H1 (cell line): ENCODE measurements around the gene APOA1. TPM values are rescaled to one million over a fixed set of nuclear protein-coding genes. Genes with fewer than 3 reads are reported as not detected.

Experiments used
- CTCF ChIA-PET: fragments of 300-600 bp; sonication (Branson Sonifier 250); formaldehyde crosslinking; loops from one replicate; lab custom pipeline; 2021; ENCODE audit not compliant: partially characterized antibody; lab: Charles Lee
- POLR2A ChIA-PET: fragments of 300-600 bp; sonication (Branson Sonifier 250); formaldehyde crosslinking; loops from one replicate; lab custom pipeline; 2021; ENCODE audit warnings: inconsistent platforms; ENCODE audit not compliant: partially characterized antibody; lab: Charles Lee
- DNase-seq, 2 experiments: peaks; one replicate each; pipeline versions ENCODE4 v3.0.0 to v3.0.0-alpha.2; 2010 to 2022; ENCODE audit warnings: low spot score in 2 of 2, low read depth in 1 of 2, mixed read lengths in 1 of 2
- FAIRE-seq: peaks from 2 replicates; lab custom pipeline; 2011; peaks lifted over from hg19 to GRCh38; lab: Jason Lieb, UNC
- H2AFZ ChIP-seq: 2 replicates; pipeline ENCODE4 v1.8.1; 2012; ENCODE audit warnings: low read length, inconsistent platforms
- H2AK5ac ChIP-seq: 2 replicates; pipeline ENCODE4 v1.6.1; 2013; ENCODE audit warnings: low read depth, low read length
- H2BK120ac ChIP-seq: replicated peaks from 2 replicates; pipeline ENCODE3; 2013; ENCODE audit warnings: low read depth, low read length, inconsistent platforms
- H2BK12ac ChIP-seq: 2 replicates; pipeline ENCODE4 v1.6.1; 2013; ENCODE audit warnings: low read depth, low read length
- H2BK15ac ChIP-seq: 2 replicates; pipeline ENCODE4 v1.6.1; 2013; ENCODE audit warnings: low read length
- H2BK20ac ChIP-seq: 2 replicates; pipeline ENCODE4 v1.6.1; 2013; ENCODE audit warnings: low read length
- H2BK5ac ChIP-seq: 2 replicates; pipeline ENCODE4 v1.6.1; 2013; ENCODE audit warnings: low read depth, low read length
- H3K14ac ChIP-seq: 2 replicates; pipeline ENCODE4 v1.6.1; 2013; ENCODE audit warnings: inconsistent platforms; ENCODE audit not compliant: insufficient read length
- H3K18ac ChIP-seq: 2 replicates; pipeline ENCODE4 v1.6.1; 2013; ENCODE audit warnings: low read length; ENCODE audit errors: extremely low read depth
- H3K23ac ChIP-seq: 2 replicates; pipeline ENCODE4 v1.6.1; 2013; ENCODE audit warnings: inconsistent platforms; ENCODE audit not compliant: insufficient read length
- H3K23me2 ChIP-seq: 2 replicates; pipeline ENCODE4 v1.6.1; 2013; ENCODE audit warnings: low read depth, low read length
- H3K27ac ChIP-seq: 2 replicates; pipeline ENCODE4 v1.6.1; 2011; ENCODE audit warnings: low read depth, low read length, inconsistent platforms
- H3K27me3 ChIP-seq, 4 experiments: replicated peaks in 1 of 4; 1 replicate in 1 of 4; 2 replicates in 3 of 4; pipeline versions ENCODE4 v1.6.1 to v1.8.1; 2011 to 2013; ENCODE audit warnings: low read length in 3 of 4, mild to moderate bottlenecking in 3 of 4, inconsistent platforms in 2 of 4, mixed read lengths in 2 of 4, moderate library complexity in 1 of 4; ENCODE audit not compliant: control insufficient read depth in 3 of 4, insufficient read depth in 3 of 4; ENCODE audit errors: extremely low read depth in 1 of 4
- H3K36me3 ChIP-seq, 4 experiments: 2 replicates each; pipeline versions ENCODE4 v1.6.1 to v1.8.1; 2011 to 2013; ENCODE audit warnings: mild to moderate bottlenecking in 4 of 4, low read length in 3 of 4, moderate library complexity in 2 of 4, control low read depth in 1 of 4, inconsistent platforms in 1 of 4; ENCODE audit not compliant: insufficient read depth in 4 of 4, control insufficient read depth in 2 of 4
- H3K4ac ChIP-seq: replicated peaks from 2 replicates; pipeline ENCODE3; 2013; ENCODE audit warnings: low read length, low read depth, mixed read lengths, inconsistent platforms; ENCODE audit not compliant: insufficient read length
- H3K4me1 ChIP-seq, 4 experiments: replicated peaks in 1 of 4; 1 replicate in 1 of 4; 2 replicates in 3 of 4; pipeline versions ENCODE4 v1.6.1 to v1.8.1; 2011 to 2013; ENCODE audit warnings: low read length in 3 of 4, inconsistent platforms in 2 of 4, mixed read lengths in 1 of 4; ENCODE audit not compliant: insufficient read depth in 4 of 4, control insufficient read depth in 3 of 4
- H3K4me2 ChIP-seq, 2 experiments: 2 replicates each; pipeline versions ENCODE4 v1.6.1 to v1.8.1; 2011 to 2013; ENCODE audit warnings: low read depth in 2 of 2, low read length in 2 of 2, control low read depth in 1 of 2, inconsistent platforms in 1 of 2, mild to moderate bottlenecking in 1 of 2; ENCODE audit not compliant: insufficient read depth in 1 of 2
- H3K4me3 ChIP-seq, 4 experiments: fragments of 200-600, 300-600 bp in 1 of 4; sonication (generic), shearing (Covaris generic), sonication (Bioruptor Twin) in 1 of 4; 2 replicates each; pipeline versions ENCODE4 v1.5.1 to v1.8.1; 2011 to 2016; ENCODE audit warnings: low read length in 4 of 4, low read depth in 3 of 4, control low read depth in 2 of 4, inconsistent platforms in 2 of 4, mild to moderate bottlenecking in 2 of 4, mixed read lengths in 1 of 4, moderate library complexity in 1 of 4; ENCODE audit not compliant: insufficient read depth in 2 of 4; ENCODE audit errors: extremely low read depth in 1 of 4
- H3K56ac ChIP-seq: replicated peaks from 2 replicates; pipeline ENCODE3; 2013; ENCODE audit warnings: low read depth, mild to moderate bottlenecking, mixed read lengths, low read length, inconsistent platforms; ENCODE audit not compliant: insufficient read length
- H3K79me1 ChIP-seq: 2 replicates; pipeline ENCODE4 v1.6.1; 2013; ENCODE audit warnings: low read depth, low read length, control low read depth
- H3K79me2 ChIP-seq, 2 experiments: 2 replicates each; pipeline versions ENCODE4 v1.6.1 to v1.8.1; 2012 to 2013; ENCODE audit warnings: low read length in 2 of 2, mild to moderate bottlenecking in 2 of 2, inconsistent platforms in 1 of 2; ENCODE audit not compliant: insufficient read depth in 2 of 2, control insufficient read depth in 1 of 2
- H3K9ac ChIP-seq, 4 experiments: replicated peaks in 1 of 4; 1 replicate in 1 of 4; 2 replicates in 3 of 4; pipeline versions ENCODE4 v1.6.1 to v1.8.1; 2011 to 2013; ENCODE audit warnings: low read depth in 3 of 4, low read length in 3 of 4, control low read depth in 2 of 4, mild to moderate bottlenecking in 2 of 4, moderate library complexity in 2 of 4, inconsistent platforms in 1 of 4; ENCODE audit errors: extremely low read depth in 1 of 4
- H3K9me3 ChIP-seq, 2 experiments: 2 replicates each; pipeline versions ENCODE4 v1.6.1 to v1.8.1; 2012 to 2013; ENCODE audit warnings: mild to moderate bottlenecking in 2 of 2, moderate library complexity in 2 of 2, control low read depth in 1 of 2, inconsistent platforms in 1 of 2, low read depth in 1 of 2, low read length in 1 of 2, mixed read lengths in 1 of 2; ENCODE audit not compliant: insufficient read depth in 2 of 2
- H4K20me1 ChIP-seq, 2 experiments: replicated peaks in 1 of 2; 2 replicates each; pipeline versions ENCODE3 to v1.8.1; 2011 to 2013; ENCODE audit warnings: inconsistent platforms in 2 of 2, low read length in 2 of 2, mild to moderate bottlenecking in 1 of 2; ENCODE audit not compliant: insufficient read depth in 2 of 2, control insufficient read depth in 1 of 2
- H4K5ac ChIP-seq: 2 replicates; pipeline ENCODE4 v1.6.1; 2013; ENCODE audit warnings: low read length, low read depth, mixed read lengths, inconsistent platforms; ENCODE audit not compliant: insufficient read length
- H4K8ac ChIP-seq: 2 replicates; pipeline ENCODE4 v1.8.0; 2013; ENCODE audit warnings: mild to moderate bottlenecking, moderate library complexity, low read length, inconsistent platforms; ENCODE audit not compliant: insufficient read depth; ENCODE audit errors: extremely low read depth
- H4K91ac ChIP-seq: replicated peaks from 2 replicates; pipeline ENCODE3; 2013; ENCODE audit warnings: low read length, mixed read lengths, inconsistent platforms; ENCODE audit not compliant: insufficient read length
- ASH2L ChIP-seq: fragments of 200-600, 300-600 bp; sonication (generic); IDR thresholded peaks from one replicate; pipeline ENCODE4 v1.7.1; 2017; ENCODE audit warnings: low read length
- ATF3 ChIP-seq: IDR thresholded peaks from 2 replicates; pipeline ENCODE4 v1.6.1; 2011; ENCODE audit warnings: low read depth, mild to moderate bottlenecking, low read length; ENCODE audit not compliant: insufficient read depth
- CHD2 ChIP-seq: IDR thresholded peaks from 2 replicates; pipeline ENCODE4 v1.6.1; 2012; ENCODE audit warnings: low read length, improper control_type of control experiment
- EGR1 ChIP-seq: IDR thresholded peaks from 2 replicates; pipeline ENCODE4 v1.6.1; 2011; ENCODE audit warnings: low read depth, low read length, borderline replicate concordance
- HDAC6 ChIP-seq: IDR thresholded peaks from one replicate; pipeline ENCODE4 v1.7.1; 2012; ENCODE audit warnings: low read depth, mild to moderate bottlenecking, inconsistent platforms, low read length, moderate library complexity
- KDM4A ChIP-seq: IDR thresholded peaks from one replicate; pipeline ENCODE4 v1.7.1; 2012; ENCODE audit warnings: low read depth, mild to moderate bottlenecking, moderate library complexity, low read length, inconsistent platforms; ENCODE audit not compliant: severe bottlenecking
- MAX ChIP-seq: IDR thresholded peaks from 2 replicates; pipeline ENCODE4 v1.6.1; 2012; ENCODE audit warnings: inconsistent platforms
- SAP30 ChIP-seq: fragments of 300-600 bp; sonication (generic); IDR thresholded peaks from 2 replicates; pipeline ENCODE4 v1.7.1; 2012; ENCODE audit warnings: low read length, moderate library complexity, mild to moderate bottlenecking, inconsistent platforms; ENCODE audit not compliant: insufficient read depth, insufficient replicate concordance
- TAF1 ChIP-seq: IDR thresholded peaks from 2 replicates; pipeline ENCODE4 v1.6.1; 2011; ENCODE audit warnings: mild to moderate bottlenecking, low read depth, low read length
- USF2 ChIP-seq: IDR thresholded peaks from 2 replicates; pipeline ENCODE4 v1.6.1; 2011; ENCODE audit warnings: low read length, improper control_type of control experiment
- ZNF274 ChIP-seq: IDR thresholded peaks from 2 replicates; pipeline ENCODE4 v1.7.0; 2012; ENCODE audit warnings: low read length, borderline replicate concordance; ENCODE audit errors: extremely low read depth
- WGBS, 2 experiments: shearing (Covaris generic) in 1 of 2; methylation state at CpG; one replicate each; pipeline versions ENCODE4 v1.1.6 to v1.1.7; 2013 to 2015; ENCODE audit warnings: low lambda C conversion rate in 2 of 2, mixed read lengths in 2 of 2, inconsistent platforms in 1 of 2, low coverage in 1 of 2, missing lambda C conversion rate in 1 of 2; ENCODE audit not compliant: insufficient replicate concordance in 2 of 2, insufficient coverage in 1 of 2, insufficient read length in 1 of 2; ENCODE audit errors: extremely low coverage in 1 of 2, missing lambda C conversion rate in 1 of 2; 5-methylcytosine and 5-hydroxymethylcytosine counted together
- polyA plus RNA-seq, 7 experiments: library from polyadenylated mRNA; depleted of rRNA in 3 of 7; stranded (reverse) in 5 of 7; unstranded in 2 of 7; fragments of >200 nt in 5 of 7; fragments of 200-250 nt in 2 of 7; gene quantifications; 1 replicate in 5 of 7; 2 replicates in 1 of 7; 4 replicates in 1 of 7; pipeline versions ENCODE4 v1.2.1 to v1.2.3, GENCODE V29; 2011 to 2013; ENCODE audit warnings: missing spikeins in 2 of 7, mixed read lengths in 2 of 7
- total RNA-seq: library from RNA; stranded (reverse); fragmentation: NEBNext Ultra II Directional; extraction: Animal tissue kit (Norgen Biotek cat#: 25700); gene quantifications from 2 replicates; pipeline ENCODE4 v1.2.1, GENCODE V29; 2021

The APOA1 gene
- total and polyA plus RNA-seq, 2 of the 8 experiments (the other 6 are each of a cell fraction or from before 2014, with no cell fraction given): 0.80 TPM; not detected in 1

- Histone ChIP-seq H3K4me2 (no peak overlapping the region), H3K27ac (no peak overlapping the region), H2BK20ac (no peak overlapping the region), H3K9ac (no peak overlapping the region), H3K23me2 (no peaks in the 10 kb centered on the region), H3K79me1 (no peaks in the 10 kb centered on the region), H3K27me3 (no peaks in the 10 kb centered on the region), H4K20me1 (no peaks in the 10 kb centered on the region), H3K9me3 (no peaks in the 10 kb centered on the region), H3K4me1 (no peaks in the 10 kb centered on the region), H2BK12ac (no peak overlapping the region), H4K91ac (no peak overlapping the region), H3K4me3 (no peak overlapping the region), H2BK120ac (no peak overlapping the region), H2BK5ac (no peak overlapping the region), H3K18ac (no peak overlapping the region), H2AK5ac (no peak overlapping the region), H4K8ac (no peak overlapping the region), H2AFZ (no peak overlapping the region), H2BK15ac (no peak overlapping the region), H3K56ac (no peak overlapping the region), H4K5ac (no peak overlapping the region), H3K4ac (no peak overlapping the region), H3K79me2 (no peaks in the 10 kb centered on the region), H3K36me3 (peaks cover 0 to 49% (median 32%) of the 10 kb centered on the region in 4 experiments; a peak in 7 of 8 replicates), H3K14ac (no peak overlapping the region), H3K23ac (no peak overlapping the region)
- 96% methylated on average over 11 of the region's 11 CpGs; no CpG with 5 or more reads in 1 of the 2 experiments for WGBS, 2 experiments
- POLR2A ChIA-PET: interaction anchor here (0.6 kb wide), 1 partner anchor 121 kb away, joined by 3 read pairs; no protein-coding TSS in a partner anchor
- no peak for FAIRE-seq
- no peak for DNase-seq
- CTCF ChIA-PET: interaction anchor here (0.5 to 6.2 kb wide), 6 partner anchors 12 to 1474 kb away, joined by 3 to 37 read pairs (median 3); no protein-coding TSS in a partner anchor
- TF ChIP-seq HDAC6 (no peak), ZNF274 (no peak), MAX (no peak), KDM4A (no peak), EGR1 (no peak), CHD2 (no peak), ATF3 (no peak), SAP30 (no peak), USF2 (no peak), TAF1 (no peak), ASH2L (no peak)
Observed at GRCh38 chr11:116867619-116868018, 30.2 kb upstream of the APOA1 start.
